IMR-90 (cell line): ENCODE measurements around the gene MUC6. TPM values are rescaled to one million over a fixed set of nuclear protein-coding genes. Genes with fewer than 3 reads are reported as not detected.

ENCODE experiments used
- ATAC-seq: fragments of 200-7000 bp; cut with Tn5 transposase; 2 replicates; pipeline ENCODE4 v1.9.1; 2020; ENCODE audit warnings: low read depth, mild to moderate bottlenecking, moderate library complexity
- BruUV-seq: library from RNA; stranded (reverse); fragments of 400-500 nt; replicated peaks from 2 replicates; lab custom pipeline; 2021; lab: Mats Ljungman, UMichigan
- CTCF ChIA-PET: fragments of 300-600 bp; formaldehyde crosslinking; extraction: SDS; loops from one replicate; lab custom pipeline; 2021; ENCODE audit warnings: antibody characterized with exemption; lab: Yijun Ruan, JAX
- POLR2A ChIA-PET: fragments of 300-600 bp; sonication (Branson Sonifier 250); formaldehyde crosslinking; loops from one replicate; lab custom pipeline; 2022; ENCODE audit warnings: antibody characterized with exemption; ENCODE audit not compliant: unreplicated experiment; lab: Charles Lee
- DNase-seq: peaks from one replicate; pipeline ENCODE4 v3.0.0; 2013
- H2AFZ ChIP-seq: replicated peaks from 2 replicates; pipeline ENCODE3; 2013; ENCODE audit warnings: low read length, mild to moderate bottlenecking; ENCODE audit not compliant: poor library complexity
- H2AK5ac ChIP-seq: 2 replicates; pipeline ENCODE4 v1.6.1; 2013; ENCODE audit warnings: low read depth, low read length, inconsistent platforms
- H2AK9ac ChIP-seq: replicated peaks from 2 replicates; pipeline ENCODE3; 2013; ENCODE audit warnings: mild to moderate bottlenecking, low read depth, low read length, moderate library complexity; ENCODE audit not compliant: poor library complexity
- H2BK120ac ChIP-seq: 2 replicates; pipeline ENCODE4 v1.6.1; 2013; ENCODE audit warnings: low read depth, low read length, inconsistent platforms
- H2BK15ac ChIP-seq: 3 replicates; pipeline ENCODE4 v1.6.1; 2013; ENCODE audit warnings: low read depth, low read length, inconsistent platforms
- H2BK20ac ChIP-seq: 2 replicates; pipeline ENCODE4 v1.6.1; 2013; ENCODE audit warnings: low read depth, mild to moderate bottlenecking, inconsistent platforms, low read length, moderate library complexity
- H2BK5ac ChIP-seq: 2 replicates; pipeline ENCODE4 v1.6.1; 2013; ENCODE audit warnings: mild to moderate bottlenecking, low read depth, low read length, inconsistent platforms; ENCODE audit not compliant: poor library complexity, severe bottlenecking
- H3K14ac ChIP-seq: replicated peaks from 2 replicates; pipeline ENCODE4 v1.6.1; 2013; ENCODE audit warnings: low read depth, low read length, inconsistent platforms
- H3K18ac ChIP-seq: 2 replicates; pipeline ENCODE4 v1.6.1; 2013; ENCODE audit warnings: low read depth, low read length, control low read depth
- H3K23ac ChIP-seq: 2 replicates; pipeline ENCODE4 v1.6.1; 2013; ENCODE audit warnings: low read depth, low read length, inconsistent platforms
- H3K27ac ChIP-seq: 2 replicates; pipeline ENCODE4 v1.5.1; 2013; ENCODE audit warnings: mild to moderate bottlenecking, control low read depth, low read length; ENCODE audit not compliant: insufficient read depth
- H3K27me3 ChIP-seq: 2 replicates; pipeline ENCODE4 v1.6.1; 2013; ENCODE audit warnings: low read length; ENCODE audit not compliant: control insufficient read depth, insufficient read depth
- H3K36me3 ChIP-seq: 2 replicates; pipeline ENCODE4 v1.6.1; 2013; ENCODE audit warnings: low read length, mixed read lengths; ENCODE audit not compliant: control insufficient read depth, insufficient read depth
- H3K4ac ChIP-seq: 2 replicates; pipeline ENCODE4 v1.6.1; 2013; ENCODE audit warnings: low read depth, low read length, inconsistent platforms
- H3K4me1 ChIP-seq: 2 replicates; pipeline ENCODE4 v1.6.1; 2013; ENCODE audit warnings: low read length, mixed read lengths; ENCODE audit not compliant: control insufficient read depth, insufficient read depth
- H3K4me2 ChIP-seq: 2 replicates; pipeline ENCODE4 v1.6.1; 2013; ENCODE audit warnings: low read depth, mild to moderate bottlenecking, control low read depth, low read length, moderate library complexity
- H3K4me3 ChIP-seq: 2 replicates; pipeline ENCODE4 v1.5.1; 2013; ENCODE audit warnings: low read depth, mild to moderate bottlenecking, control low read depth, low read length, moderate library complexity; ENCODE audit not compliant: insufficient read depth
- H3K56ac ChIP-seq: 2 replicates; pipeline ENCODE4 v1.6.1; 2013; ENCODE audit warnings: low read length, inconsistent platforms; ENCODE audit not compliant: insufficient read depth; ENCODE audit errors: extremely low read depth
- H3K79me1 ChIP-seq, 2 experiments: 2 replicates each; pipeline ENCODE4 v1.6.1; 2013; ENCODE audit warnings: low read length in 2 of 2, inconsistent platforms in 1 of 2, low read depth in 1 of 2
- H3K9ac ChIP-seq: 2 replicates; pipeline ENCODE4 v1.6.1; 2013; ENCODE audit warnings: low read depth, low read length, control low read depth
- H3K9me1 ChIP-seq: 2 replicates; pipeline ENCODE4 v1.6.1; 2013; ENCODE audit warnings: low read length, inconsistent platforms; ENCODE audit not compliant: insufficient read depth
- H3K9me3 ChIP-seq: 2 replicates; pipeline ENCODE4 v1.6.1; 2013; ENCODE audit warnings: low read length; ENCODE audit not compliant: control insufficient read depth, insufficient read depth
- H4K20me1 ChIP-seq: 2 replicates; pipeline ENCODE4 v1.6.1; 2013; ENCODE audit warnings: low read length, inconsistent platforms; ENCODE audit not compliant: insufficient read depth
- H4K5ac ChIP-seq: 2 replicates; pipeline ENCODE4 v1.6.1; 2013; ENCODE audit warnings: mild to moderate bottlenecking, low read depth, low read length, control low read depth
- H4K8ac ChIP-seq, 2 experiments: 2 replicates each; pipeline ENCODE4 v1.6.1; 2013; ENCODE audit warnings: low read depth in 2 of 2, low read length in 2 of 2, control low read depth in 1 of 2, inconsistent platforms in 1 of 2
- H4K91ac ChIP-seq: 2 replicates; pipeline ENCODE4 v1.6.1; 2013; ENCODE audit warnings: low read depth, low read length, inconsistent platforms; ENCODE audit not compliant: insufficient read depth
- BHLHE40 ChIP-seq: fragments of 150-350 bp; IDR thresholded peaks from 2 replicates; pipeline ENCODE4 v1.6.1; 2016; ENCODE audit warnings: mild to moderate bottlenecking, low read depth, low read length
- CEBPB ChIP-seq: IDR thresholded peaks from 2 replicates; pipeline ENCODE4 v1.6.1; 2012; ENCODE audit warnings: low read depth, low read length, improper control_type of control experiment
- FOS ChIP-seq: fragments of 150-350 bp; IDR thresholded peaks from 2 replicates; pipeline ENCODE4 v1.6.1; 2016; ENCODE audit warnings: low read depth, low read length
- MXI1 ChIP-seq: IDR thresholded peaks from 2 replicates; pipeline ENCODE4 v1.6.1; 2012; ENCODE audit warnings: low read depth, mild to moderate bottlenecking, low read length, moderate library complexity, borderline replicate concordance
- POLR2A ChIP-seq: IDR thresholded peaks from 2 replicates; pipeline ENCODE4 v1.6.1; 2012; ENCODE audit warnings: mild to moderate bottlenecking, low read depth, low read length
- RAD21 ChIP-seq: IDR thresholded peaks from 2 replicates; pipeline ENCODE4 v1.6.1; 2012; ENCODE audit warnings: low read length, improper control_type of control experiment
- RFX5 ChIP-seq: IDR thresholded peaks from 2 replicates; pipeline ENCODE4 v1.8.0; 2012; ENCODE audit warnings: low read depth, mild to moderate bottlenecking, low read length, moderate library complexity
- WGBS, 2 experiments: methylation state at CpG; one replicate each; pipeline versions ENCODE4 v1.1.5 to v1.1.7; 2013; ENCODE audit warnings: missing lambda C conversion rate in 2 of 2; ENCODE audit not compliant: insufficient read length in 1 of 2; ENCODE audit errors: extremely low coverage in 2 of 2; 5-methylcytosine and 5-hydroxymethylcytosine counted together
- dilution Hi-C: fragments of 300-500 bp; cut with HindIII; formaldehyde crosslinking; loops from one replicate; pipeline ENCODE4 v1.14.3; 2018; ENCODE audit warnings: low sequenced_read_pairs; ENCODE audit not compliant: unreplicated experiment
- in situ Hi-C: fragments of 300-500 bp; cut with MboI; formaldehyde crosslinking; loops from 3 replicates; pipeline ENCODE4 v1.14.3; 2019; ENCODE audit warnings: low sequenced_read_pairs, inconsistent platforms, mixed read lengths
- intact Hi-C: fragments of 100-400 bp; cut with micrococcal nuclease; formaldehyde crosslinking; loops from 2 replicates; pipeline ENCODE4 v1.10.0; 2022
- polyA plus RNA-seq, 3 experiments: library from polyadenylated mRNA; depleted of rRNA; stranded (reverse); fragments of >200 nt; gene quantifications; 2 replicates each; pipeline ENCODE4 v1.2.3, GENCODE V29; 2012; ENCODE audit warnings: low replicate concordance in 1 of 3
- total RNA-seq: library from RNA; depleted of rRNA; stranded (reverse); fragments of >200 nt; gene quantifications from 2 replicates; pipeline ENCODE4 v1.2.3, GENCODE V29; 2012
- TF ChIP-seq, protein P1 (sequence below): conservative IDR thresholded peaks from 2 replicates; pipeline ENCODE4 v1.5.1; 2012; ENCODE audit warnings: mild to moderate bottlenecking, low read depth, low read length, improper control_type of control experiment

MUC6 gene
- total and polyA plus RNA-seq, 2 of the 4 experiments (the other 2 are of a cell fraction) = not detected

DNA sequence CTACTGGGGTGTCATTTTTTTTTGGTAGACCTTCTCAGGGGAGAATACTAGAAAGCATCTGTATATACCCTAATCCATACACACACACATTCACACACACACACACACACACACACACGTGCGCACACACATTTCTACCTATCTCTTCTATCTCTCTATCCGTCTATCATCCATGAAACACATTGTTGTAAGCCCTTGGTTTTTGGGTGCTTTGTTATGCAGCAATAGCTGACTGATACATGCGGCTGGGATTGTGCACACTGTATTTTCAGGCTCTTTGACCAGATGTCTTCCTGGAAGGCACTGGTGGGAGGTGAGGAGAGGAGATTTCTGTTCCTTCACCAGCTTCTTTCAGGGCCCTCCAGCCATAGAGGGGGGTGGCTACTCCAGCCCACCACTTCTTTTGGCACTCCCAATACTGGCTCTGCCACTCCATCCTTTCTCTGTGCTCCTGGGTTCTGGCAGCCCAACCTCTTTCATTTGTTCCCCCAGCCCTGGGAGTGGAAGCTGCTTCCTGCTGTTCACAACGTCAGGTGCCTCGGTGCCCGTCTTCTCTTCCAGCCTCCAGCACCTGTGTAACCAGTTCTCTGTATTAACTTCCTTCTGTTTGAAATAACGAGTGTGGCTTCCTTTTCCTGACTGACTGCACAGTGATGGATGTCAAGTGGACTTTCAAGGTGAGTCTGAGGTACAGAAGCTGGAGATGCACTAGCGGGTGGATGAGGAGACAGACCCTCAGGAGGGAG lies 25.7 kb upstream of the MUC6 start:
- Histone ChIP-seq H3K9me1 (no peaks in the 10 kb centered on the region), H3K27ac (no peak overlapping the region), H3K4me1 (peaks cover 6% of the 10 kb centered on the region), H4K91ac (no peak overlapping the region), H3K4me3 (no peak overlapping the region), H3K36me3 (no peaks in the 10 kb centered on the region), H3K79me1 (no peaks in the 10 kb centered on the region), H2AK5ac (no peak overlapping the region), H4K20me1 (no peaks in the 10 kb centered on the region), H3K4ac (no peak overlapping the region), H3K23ac (no peak overlapping the region), H2AK9ac (no peak overlapping the region), H3K4me2 (no peak overlapping the region), H4K8ac (no peak overlapping the region), H2BK15ac (no peak overlapping the region), H3K27me3 (no peaks in the 10 kb centered on the region; the same call in 1 of the 2 replicates), H3K18ac (no peak overlapping the region), H2AFZ (no peak overlapping the region), H4K5ac (no peak overlapping the region), H2BK5ac (no peak overlapping the region), H3K9me3 (peaks cover 5% of the 10 kb centered on the region), H3K56ac (no peak overlapping the region), H3K9ac (no peak overlapping the region), H3K14ac (no peak overlapping the region), H2BK120ac (no peak overlapping the region), H2BK20ac (no peak overlapping the region)
- TF ChIP-seq MXI1 (no peak), CEBPB (no peak), POLR2A (no peak), FOS (no peak), RAD21 (no peak), RFX5 (no peak), BHLHE40 (no peak)
- TF ChIP-seq, protein P1, sequence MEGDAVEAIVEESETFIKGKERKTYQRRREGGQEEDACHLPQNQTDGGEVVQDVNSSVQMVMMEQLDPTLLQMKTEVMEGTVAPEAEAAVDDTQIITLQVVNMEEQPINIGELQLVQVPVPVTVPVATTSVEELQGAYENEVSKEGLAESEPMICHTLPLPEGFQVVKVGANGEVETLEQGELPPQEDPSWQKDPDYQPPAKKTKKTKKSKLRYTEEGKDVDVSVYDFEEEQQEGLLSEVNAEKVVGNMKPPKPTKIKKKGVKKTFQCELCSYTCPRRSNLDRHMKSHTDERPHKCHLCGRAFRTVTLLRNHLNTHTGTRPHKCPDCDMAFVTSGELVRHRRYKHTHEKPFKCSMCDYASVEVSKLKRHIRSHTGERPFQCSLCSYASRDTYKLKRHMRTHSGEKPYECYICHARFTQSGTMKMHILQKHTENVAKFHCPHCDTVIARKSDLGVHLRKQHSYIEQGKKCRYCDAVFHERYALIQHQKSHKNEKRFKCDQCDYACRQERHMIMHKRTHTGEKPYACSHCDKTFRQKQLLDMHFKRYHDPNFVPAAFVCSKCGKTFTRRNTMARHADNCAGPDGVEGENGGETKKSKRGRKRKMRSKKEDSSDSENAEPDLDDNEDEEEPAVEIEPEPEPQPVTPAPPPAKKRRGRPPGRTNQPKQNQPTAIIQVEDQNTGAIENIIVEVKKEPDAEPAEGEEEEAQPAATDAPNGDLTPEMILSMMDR = no peak
- ChIA-PET POLR2A (no interaction called here), CTCF (no interaction called here)
- WGBS, 2 experiments = 89 to 100% methylated on average over 3 of the region's 9 CpGs
- DNase-seq = no peak
- BruUV-seq = no TSS peak
- intact Hi-C loops = no loop called here
- in situ Hi-C loops = no loop called here
- ATAC-seq = no peak
- dilution Hi-C loops = no loop called here
